Endodermal cell (in vitro differentiated cells): ENCODE results near the gene UBASH3A. TPM values are rescaled to one million over a fixed set of nuclear protein-coding genes. Genes with fewer than 3 reads are reported as not detected.

Source experiments
- DNase-seq: peaks from one replicate; pipeline ENCODE4 v3.0.0-alpha.2; 2017
- H3K27ac ChIP-seq: 2 replicates; pipeline ENCODE4 v1.5.1; 2013; ENCODE audit warnings: mild to moderate bottlenecking, low read depth, low read length, moderate library complexity
- H3K27me3 ChIP-seq: 2 replicates; pipeline ENCODE4 v1.6.1; 2013; ENCODE audit warnings: mild to moderate bottlenecking, low read length, moderate library complexity; ENCODE audit not compliant: insufficient read depth, control insufficient read depth, poor library complexity, severe bottlenecking
- H3K36me3 ChIP-seq: 2 replicates; pipeline ENCODE4 v1.7.0; 2013; ENCODE audit warnings: mild to moderate bottlenecking, low read length, moderate library complexity; ENCODE audit not compliant: control insufficient read depth, insufficient read depth
- H3K4me1 ChIP-seq: one replicate; pipeline ENCODE4 v1.7.0; 2013; ENCODE audit warnings: low read length; ENCODE audit not compliant: control insufficient read depth, insufficient read depth
- H3K4me3 ChIP-seq: 2 replicates; pipeline ENCODE4 v1.5.1; 2013; ENCODE audit warnings: mild to moderate bottlenecking, low read length, moderate library complexity
- H3K9ac ChIP-seq: 2 replicates; pipeline ENCODE4 v1.6.1; 2013; ENCODE audit warnings: mild to moderate bottlenecking, low read length, moderate library complexity; ENCODE audit not compliant: poor library complexity, severe bottlenecking; ENCODE audit errors: extremely low read depth
- H3K9me3 ChIP-seq: 2 replicates; pipeline ENCODE4 v1.6.1; 2013; ENCODE audit warnings: mild to moderate bottlenecking, low read length, moderate library complexity; ENCODE audit not compliant: control insufficient read depth
- H3K27ac Mint-ChIP-seq: 2 replicates; pipeline ENCODE4 v1.8.0; 2020; ENCODE audit warnings: mixed read lengths
- H3K27me3 Mint-ChIP-seq: 2 replicates; pipeline ENCODE4 v1.8.0; 2021; ENCODE audit warnings: mild to moderate bottlenecking, mixed read lengths; ENCODE audit not compliant: insufficient read depth
- H3K36me3 Mint-ChIP-seq: 2 replicates; pipeline ENCODE4 v1.8.0; 2020; ENCODE audit warnings: low read depth, mixed read lengths
- H3K4me1 Mint-ChIP-seq: 2 replicates; pipeline ENCODE4 v1.8.0; 2020; ENCODE audit warnings: mixed read lengths
- H3K4me3 Mint-ChIP-seq: 2 replicates; pipeline ENCODE4 v1.8.0; 2020; ENCODE audit warnings: mild to moderate bottlenecking, moderate library complexity, mixed read lengths
- H3K9me3 Mint-ChIP-seq: 2 replicates; pipeline ENCODE4 v1.8.0; 2020; ENCODE audit warnings: mild to moderate bottlenecking, mixed read lengths
- WGBS, 2 experiments: methylation state at CpG; one replicate each; pipeline versions ENCODE4 v1.1.5 to v1.1.7; 2013; ENCODE audit warnings: missing lambda C conversion rate in 2 of 2, mixed read lengths in 1 of 2; ENCODE audit not compliant: insufficient coverage in 1 of 2, insufficient read length in 1 of 2; 5-methylcytosine and 5-hydroxymethylcytosine counted together
- total RNA-seq, 2 donors: library from RNA; stranded (reverse); fragmentation: NEBNext Ultra II Directional in 1 of 2; extraction: Animal tissue kit (Norgen Biotek cat#: 25700) in 1 of 2; gene quantifications; 2 replicates in 1 of 2; 3 replicates in 1 of 2; pipeline ENCODE4 v1.2.1, GENCODE V29; 2021
- TF ChIP-seq, protein P1 (sequence below): fragments of 200-600 bp; sonication (generic); conservative IDR thresholded peaks from 2 replicates; pipeline ENCODE4 v1.5.0; 2021; ENCODE audit warnings: antibody characterized with exemption, mild to moderate bottlenecking

UBASH3A gene
- total RNA-seq, 2 donors from 2014 or later = not detected

DNA sequence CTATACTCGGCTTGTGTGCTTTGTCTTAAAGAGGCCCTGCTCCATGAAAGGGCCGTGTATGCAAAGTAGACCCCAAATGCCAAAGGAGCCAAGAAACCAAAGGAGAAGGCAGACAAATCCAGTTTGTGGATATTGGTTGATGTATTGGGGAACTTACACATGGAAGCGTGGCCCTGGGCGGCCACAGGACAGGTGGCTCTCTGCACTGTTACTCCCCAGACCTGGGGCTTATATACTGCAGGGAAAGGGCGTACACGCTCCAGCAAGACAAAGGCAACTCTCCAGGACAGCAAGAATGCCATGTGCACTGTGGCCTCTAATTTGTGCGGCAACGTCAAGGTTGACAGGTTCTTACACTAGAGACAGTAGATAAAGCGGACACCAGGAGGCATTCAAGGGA lies 67.5 kb downstream of the UBASH3A start:
- peak; percentile 39 for DNase-seq
- Mint-ChIP-seq H3K36me3 (no peaks in the 10 kb centered on the region), H3K9me3 (no peaks in the 10 kb centered on the region), H3K4me1 (peaks cover 42% of the 10 kb centered on the region), H3K4me3 (no peak overlapping the region), H3K27ac (no peak overlapping the region), H3K27me3 (peaks cover 2% of the 10 kb centered on the region)
- Histone ChIP-seq H3K9me3 (no peaks in the 10 kb centered on the region), H3K36me3 (no peaks in the 10 kb centered on the region), H3K4me3 (no peak overlapping the region), H3K27ac (no peak overlapping the region), H3K9ac (no peak overlapping the region), H3K27me3 (no peaks in the 10 kb centered on the region), H3K4me1 (peaks cover 10% of the 10 kb centered on the region)
- TF ChIP-seq, protein P1, sequence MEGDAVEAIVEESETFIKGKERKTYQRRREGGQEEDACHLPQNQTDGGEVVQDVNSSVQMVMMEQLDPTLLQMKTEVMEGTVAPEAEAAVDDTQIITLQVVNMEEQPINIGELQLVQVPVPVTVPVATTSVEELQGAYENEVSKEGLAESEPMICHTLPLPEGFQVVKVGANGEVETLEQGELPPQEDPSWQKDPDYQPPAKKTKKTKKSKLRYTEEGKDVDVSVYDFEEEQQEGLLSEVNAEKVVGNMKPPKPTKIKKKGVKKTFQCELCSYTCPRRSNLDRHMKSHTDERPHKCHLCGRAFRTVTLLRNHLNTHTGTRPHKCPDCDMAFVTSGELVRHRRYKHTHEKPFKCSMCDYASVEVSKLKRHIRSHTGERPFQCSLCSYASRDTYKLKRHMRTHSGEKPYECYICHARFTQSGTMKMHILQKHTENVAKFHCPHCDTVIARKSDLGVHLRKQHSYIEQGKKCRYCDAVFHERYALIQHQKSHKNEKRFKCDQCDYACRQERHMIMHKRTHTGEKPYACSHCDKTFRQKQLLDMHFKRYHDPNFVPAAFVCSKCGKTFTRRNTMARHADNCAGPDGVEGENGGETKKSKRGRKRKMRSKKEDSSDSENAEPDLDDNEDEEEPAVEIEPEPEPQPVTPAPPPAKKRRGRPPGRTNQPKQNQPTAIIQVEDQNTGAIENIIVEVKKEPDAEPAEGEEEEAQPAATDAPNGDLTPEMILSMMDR = no peak
- WGBS, 2 experiments = 90 to 94% methylated on average over 9 of the region's 9 CpGs

DNA sequence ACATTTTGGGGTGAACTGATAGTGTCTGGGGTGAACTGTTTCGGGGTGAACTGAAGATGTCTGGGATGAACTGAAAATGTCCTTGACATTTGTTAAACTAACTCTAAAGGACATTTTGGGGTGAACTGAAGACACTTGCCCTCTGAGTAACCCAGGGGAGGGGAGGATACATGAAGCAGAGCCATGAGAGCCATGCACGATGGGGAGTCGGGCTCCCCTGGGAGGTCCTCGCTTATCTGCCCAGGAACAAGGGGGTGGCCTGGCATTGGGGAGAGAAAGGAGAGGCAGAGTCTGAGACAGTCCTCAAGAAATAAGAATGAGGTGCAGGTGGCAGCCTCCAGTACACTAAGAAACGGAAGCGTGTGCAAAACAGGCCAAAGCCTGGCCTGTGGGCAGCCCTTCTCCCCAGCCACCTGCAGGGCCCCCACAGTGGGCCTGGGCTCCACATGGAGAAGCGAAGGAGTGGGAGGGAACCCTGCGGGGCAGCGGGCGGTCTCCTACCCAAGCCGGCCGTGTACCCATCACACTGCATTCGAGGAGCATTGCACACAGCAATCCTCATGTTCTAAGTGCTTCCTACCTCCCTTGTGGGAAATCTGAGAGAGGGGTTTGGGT lies 68.1 kb downstream of the UBASH3A start:
- no peaks in the 10 kb centered on the region for H3K27me3 ChIP-seq
- H3K9ac ChIP-seq = no peak overlapping the region
- no peaks in the 10 kb centered on the region for H3K9me3 Mint-ChIP-seq
- 93% methylated on average over 8 to 13 of the region's 13 CpGs for WGBS, 2 experiments
- H3K9me3 ChIP-seq = no peaks in the 10 kb centered on the region
- H3K27ac Mint-ChIP-seq = no peak overlapping the region
- no peaks in the 10 kb centered on the region for H3K36me3 ChIP-seq
- no peak overlapping the region for H3K4me3 Mint-ChIP-seq
- peak; percentile 26 for DNase-seq
- no peak overlapping the region for H3K4me3 ChIP-seq
- H3K36me3 Mint-ChIP-seq = no peaks in the 10 kb centered on the region
- H3K27ac ChIP-seq = no peak overlapping the region
- peaks cover 10% of the 10 kb centered on the region for H3K4me1 ChIP-seq
- TF ChIP-seq, protein P1 = no peak
- H3K4me1 Mint-ChIP-seq = peaks cover 38% of the 10 kb centered on the region
- H3K27me3 Mint-ChIP-seq = peaks cover 2% of the 10 kb centered on the region

DNA sequence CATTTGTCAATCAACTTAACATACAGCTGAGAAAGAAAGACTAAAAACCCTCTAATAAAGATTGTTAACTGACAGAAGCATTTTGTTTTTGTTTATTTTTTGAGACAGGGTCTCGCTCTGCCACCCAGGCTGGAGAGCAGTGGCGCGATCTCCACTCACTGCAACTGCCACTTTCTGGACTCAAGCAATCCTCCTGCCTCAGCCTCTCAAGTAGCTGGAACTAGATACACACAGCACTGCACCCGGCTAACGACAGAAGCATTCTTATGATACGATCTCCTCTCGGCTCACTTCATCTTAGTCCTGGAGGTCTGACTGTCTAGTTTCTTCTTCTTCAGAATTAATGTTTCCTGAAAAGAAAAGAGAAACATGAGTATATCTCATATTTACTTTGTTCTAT lies 68.8 kb downstream of the UBASH3A start:
- H3K4me1 Mint-ChIP-seq = peaks cover 31% of the 10 kb centered on the region
- peaks cover 10% of the 10 kb centered on the region for H3K4me1 ChIP-seq
- H3K27me3 Mint-ChIP-seq = peaks cover 2% of the 10 kb centered on the region
- no peaks in the 10 kb centered on the region for H3K36me3 ChIP-seq
- TF ChIP-seq, protein P1 = no peak
- no peaks in the 10 kb centered on the region for H3K9me3 Mint-ChIP-seq
- H3K27ac ChIP-seq = no peak overlapping the region
- WGBS, 2 experiments = 86 to 87% methylated on average over 3 to 7 of the region's 7 CpGs
- no peak overlapping the region for H3K9ac ChIP-seq
- DNase-seq = peak; percentile 24
- H3K27me3 ChIP-seq = no peaks in the 10 kb centered on the region
- no peak overlapping the region for H3K4me3 Mint-ChIP-seq
- no peak overlapping the region for H3K27ac Mint-ChIP-seq
- no peaks in the 10 kb centered on the region for H3K9me3 ChIP-seq
- H3K4me3 ChIP-seq = no peak overlapping the region
- no peaks in the 10 kb centered on the region for H3K36me3 Mint-ChIP-seq
